ENCODE data around the gene KDM4C.

- no peak for TF ChIP-seq POLR2A (IDR thresholded peaks at IDR 0.05; ENCODE audit: low read depth, low read length)
- no peak for TF ChIP-seq POLR2AphosphoS5 (IDR thresholded peaks at IDR 0.05; ENCODE audit: low read depth, low read length)
- no peak for TF ChIP-seq TAF1 (IDR thresholded peaks at IDR 0.05; ENCODE audit: borderline replicate concordance, low read depth, low read length)
Measured at GRCh38 chr9:7094052-7094451, 336.3 kb downstream of the KDM4C start.
